Measurements from ENCODE around the gene TBX20.

DNA sequence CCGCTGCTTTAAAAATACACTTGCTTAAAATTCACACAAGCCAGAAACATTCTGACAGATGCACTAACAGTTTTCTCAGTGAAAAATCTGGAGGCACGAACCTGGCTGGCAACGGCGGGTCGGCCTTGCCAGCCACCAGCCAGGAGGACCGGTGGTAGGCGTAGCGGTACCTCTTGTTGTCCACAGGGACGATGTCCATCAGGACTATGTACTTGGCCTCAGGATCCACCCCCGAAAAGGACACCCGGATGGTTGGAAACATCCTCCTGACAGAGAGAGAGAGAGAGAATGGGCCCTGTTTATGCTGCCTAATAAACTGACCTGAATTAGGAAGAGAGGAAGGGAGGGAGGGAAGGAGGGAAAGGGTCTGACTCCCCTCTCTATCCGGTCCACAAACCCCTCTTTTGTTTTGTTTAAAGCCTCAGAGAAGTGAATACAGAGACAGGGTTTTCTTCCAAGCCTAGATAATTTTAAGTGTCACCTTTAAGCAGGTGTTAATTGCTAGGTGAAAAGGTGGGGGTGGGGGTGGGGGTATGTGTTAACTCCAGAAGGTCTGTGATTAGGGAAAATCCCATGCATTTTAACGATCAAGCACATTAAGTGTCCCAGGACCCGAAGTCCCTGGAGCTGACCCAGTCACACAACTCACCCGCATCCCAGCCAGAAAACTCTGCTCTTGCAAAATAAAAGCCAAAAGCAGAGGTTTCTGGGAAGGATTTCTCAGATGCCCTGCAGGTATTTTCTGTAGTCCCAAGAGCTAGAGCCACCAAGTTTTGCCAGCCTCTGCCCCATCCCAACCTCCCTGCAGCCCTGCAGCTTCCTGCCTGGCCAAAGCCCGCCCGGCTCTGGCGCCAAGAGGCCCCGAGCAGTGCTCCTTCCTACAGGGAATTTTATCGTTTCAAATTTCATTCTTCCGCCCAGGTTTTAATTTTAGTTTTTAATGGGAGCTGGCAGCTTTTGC lies 5.0 kb downstream of the TBX20 start:
- no peak for TF ChIP-seq CTCF (IDR thresholded peaks at IDR 0.05)
- no peak for TF ChIP-seq POLR2AphosphoS5 (IDR thresholded peaks at IDR 0.05)
